PC-3 (cell line): ENCODE results near the gene TCF12. TPM values are rescaled to one million over a fixed set of nuclear protein-coding genes. Genes with fewer than 3 reads are reported as not detected.

Experiments used
- ATAC-seq: fragments of 200-7000 bp; cut with Tn5 transposase; 2 replicates; pipeline ENCODE4 v1.9.1; 2020; ENCODE audit warnings: mild to moderate bottlenecking, moderate library complexity
- BruUV-seq: library from RNA; stranded (reverse); fragments of 400-500 nt; replicated peaks from 2 replicates; lab custom pipeline; 2021; lab: Mats Ljungman, UMichigan
- CTCF ChIA-PET: fragments of 300-600 bp; sonication (Branson Sonifier 250); formaldehyde crosslinking; loops from one replicate; lab custom pipeline; 2022; ENCODE audit warnings: antibody characterized with exemption; lab: Charles Lee
- POLR2A ChIA-PET: fragments of 300-600 bp; sonication (Branson Sonifier 250); formaldehyde crosslinking; loops from one replicate; lab custom pipeline; 2022; ENCODE audit warnings: antibody characterized with exemption; ENCODE audit not compliant: unreplicated experiment; lab: Charles Lee
- DNase-seq: peaks from one replicate; pipeline ENCODE4 v3.0.0-alpha.2; 2015
- H2AFZ ChIP-seq: fragments of 300-600 bp; sonication (generic); 2 replicates; pipeline ENCODE4 v1.6.0; 2016; ENCODE audit warnings: antibody characterized with exemption, low read length
- H3F3A ChIP-seq: fragments of 300-600 bp; sonication (generic); one replicate; pipeline ENCODE4 v1.6.0; 2017; ENCODE audit warnings: antibody characterized with exemption, low read length, control low read depth, mild to moderate bottlenecking; ENCODE audit not compliant: unreplicated experiment
- H3K27ac ChIP-seq: fragments of 300-600 bp; sonication (generic); 2 replicates; pipeline ENCODE4 v1.5.1; 2016; ENCODE audit warnings: mild to moderate bottlenecking, low read length
- H3K27me3 ChIP-seq: fragments of 300-600 bp; sonication (generic); 2 replicates; pipeline ENCODE4 v1.6.1; 2016; ENCODE audit warnings: low read length, mixed read lengths
- H3K36me3 ChIP-seq: fragments of 300-600 bp; sonication (generic); 2 replicates; pipeline ENCODE4 v1.6.1; 2016; ENCODE audit warnings: low read depth, mixed run types, low read length, mixed read lengths
- H3K4me1 ChIP-seq: fragments of 300-600 bp; sonication (generic); 2 replicates; pipeline ENCODE4 v1.5.1; 2016; ENCODE audit warnings: low read length; ENCODE audit not compliant: insufficient read depth
- H3K4me2 ChIP-seq: fragments of 300-600 bp; sonication (generic); 2 replicates; pipeline ENCODE4 v1.6.0; 2016; ENCODE audit warnings: low read length
- H3K4me3 ChIP-seq: fragments of 300-600 bp; sonication (generic); 2 replicates; pipeline ENCODE4 v1.5.1; 2016; ENCODE audit warnings: mild to moderate bottlenecking, low read length, mixed read lengths
- H3K79me2 ChIP-seq: fragments of 300-600 bp; sonication (generic); 2 replicates; pipeline ENCODE4 v1.6.1; 2017; ENCODE audit warnings: low read length, mixed read lengths
- H3K9ac ChIP-seq: fragments of 300-600 bp; sonication (generic); 2 replicates; pipeline ENCODE4 v1.6.0; 2016; ENCODE audit warnings: mild to moderate bottlenecking, low read length
- H3K9me2 ChIP-seq: fragments of 300-600 bp; sonication (generic); replicated peaks from 2 replicates; pipeline ENCODE4 v1.6.1; 2016; ENCODE audit warnings: mixed run types, low read length, mixed read lengths
- H3K9me3 ChIP-seq: fragments of 300-600 bp; sonication (generic); 2 replicates; pipeline ENCODE4 v1.6.1; 2016; ENCODE audit warnings: low read length, mixed read lengths
- H4K20me1 ChIP-seq: fragments of 300-600 bp; sonication (generic); 2 replicates; pipeline ENCODE4 v1.6.1; 2016; ENCODE audit warnings: low read length, mixed read lengths
- EZH2 ChIP-seq: fragments of 300-600 bp; sonication (generic); IDR thresholded peaks from one replicate; pipeline ENCODE4 v1.6.1; 2017; ENCODE audit warnings: antibody characterized with exemption, mild to moderate bottlenecking, low read length; ENCODE audit not compliant: unreplicated experiment
- EZH2phosphoT487 ChIP-seq: fragments of 300-600 bp; sonication (generic); IDR thresholded peaks from 2 replicates; pipeline ENCODE4 v1.6.1; 2018; ENCODE audit warnings: mild to moderate bottlenecking, antibody characterized with exemption, low read length, borderline replicate concordance
- intact Hi-C: fragments of 100-400 bp; cut with micrococcal nuclease; formaldehyde crosslinking; loops from 2 replicates; pipeline ENCODE4 v1.9.0; 2023
- total RNA-seq: library from RNA; depleted of rRNA; stranded (reverse); fragments of >200 nt; gene quantifications from 2 replicates; pipeline ENCODE4 v1.2.3, GENCODE V29; 2014
- TF ChIP-seq, protein P1 (sequence below): fragments of 300-600 bp; sonication (generic); conservative IDR thresholded peaks from 2 replicates; pipeline ENCODE4 v1.5.1; 2017; ENCODE audit warnings: antibody characterized with exemption, low read depth, mild to moderate bottlenecking, low read length

The TCF12 gene
- total RNA-seq, 1 experiment from 2014 or later: 103 TPM

DNA sequence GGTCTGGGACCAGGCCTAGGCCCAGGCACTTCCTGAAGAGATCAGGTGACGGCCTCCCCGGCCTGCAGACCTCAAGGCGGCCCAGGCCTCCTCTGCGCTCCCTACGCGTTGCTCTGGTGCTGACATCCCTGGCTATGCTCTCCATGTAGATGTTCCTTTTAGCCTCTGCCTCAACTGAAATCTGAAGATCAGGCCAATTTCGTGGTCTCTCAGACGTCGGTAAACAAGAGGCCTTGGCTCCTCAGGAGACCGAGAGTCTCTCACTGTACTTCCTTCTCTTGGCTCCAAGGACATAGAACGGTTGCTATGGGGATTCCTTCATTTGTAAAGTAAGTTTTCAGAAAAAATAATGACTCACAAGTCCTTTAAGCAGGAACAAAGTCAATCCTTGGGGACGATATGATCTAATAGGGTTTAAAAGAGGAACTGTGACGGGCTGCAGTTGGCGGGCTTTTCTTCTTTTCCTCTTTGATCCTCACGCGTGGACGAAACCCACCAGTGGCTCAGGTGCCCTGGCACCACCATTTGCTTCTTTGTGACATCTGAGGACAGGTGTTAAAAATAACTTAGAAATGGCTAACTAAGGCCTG is 402.3 kb downstream of the TCF12 start:
- H3K27ac ChIP-seq: no peak overlapping the region
- ATAC-seq: no peak
- H3K4me3 ChIP-seq: no peak overlapping the region
- no peak overlapping the region for H3K9ac ChIP-seq
- H3K27me3 ChIP-seq: no peaks in the 10 kb centered on the region
- DNase-seq: no peak
- ChIA-PET POLR2A (no interaction called here), CTCF (no interaction called here)
- no peaks in the 10 kb centered on the region for H3F3A ChIP-seq
- H3K79me2 ChIP-seq: no peaks in the 10 kb centered on the region
- no peaks in the 10 kb centered on the region for H3K9me3 ChIP-seq
- TF ChIP-seq EZH2 (no peak), EZH2phosphoT487 (no peak)
- TF ChIP-seq, protein P1, sequence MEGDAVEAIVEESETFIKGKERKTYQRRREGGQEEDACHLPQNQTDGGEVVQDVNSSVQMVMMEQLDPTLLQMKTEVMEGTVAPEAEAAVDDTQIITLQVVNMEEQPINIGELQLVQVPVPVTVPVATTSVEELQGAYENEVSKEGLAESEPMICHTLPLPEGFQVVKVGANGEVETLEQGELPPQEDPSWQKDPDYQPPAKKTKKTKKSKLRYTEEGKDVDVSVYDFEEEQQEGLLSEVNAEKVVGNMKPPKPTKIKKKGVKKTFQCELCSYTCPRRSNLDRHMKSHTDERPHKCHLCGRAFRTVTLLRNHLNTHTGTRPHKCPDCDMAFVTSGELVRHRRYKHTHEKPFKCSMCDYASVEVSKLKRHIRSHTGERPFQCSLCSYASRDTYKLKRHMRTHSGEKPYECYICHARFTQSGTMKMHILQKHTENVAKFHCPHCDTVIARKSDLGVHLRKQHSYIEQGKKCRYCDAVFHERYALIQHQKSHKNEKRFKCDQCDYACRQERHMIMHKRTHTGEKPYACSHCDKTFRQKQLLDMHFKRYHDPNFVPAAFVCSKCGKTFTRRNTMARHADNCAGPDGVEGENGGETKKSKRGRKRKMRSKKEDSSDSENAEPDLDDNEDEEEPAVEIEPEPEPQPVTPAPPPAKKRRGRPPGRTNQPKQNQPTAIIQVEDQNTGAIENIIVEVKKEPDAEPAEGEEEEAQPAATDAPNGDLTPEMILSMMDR: no peak
- no peak overlapping the region for H2AFZ ChIP-seq
- intact Hi-C loops: no loop called here
- H3K36me3 ChIP-seq: no peaks in the 10 kb centered on the region
- no peaks in the 10 kb centered on the region for H3K9me2 ChIP-seq
- no peak overlapping the region for H3K4me2 ChIP-seq
- no TSS peak for BruUV-seq
- peaks cover 9% of the 10 kb centered on the region for H3K4me1 ChIP-seq
- H4K20me1 ChIP-seq: no peaks in the 10 kb centered on the region

DNA sequence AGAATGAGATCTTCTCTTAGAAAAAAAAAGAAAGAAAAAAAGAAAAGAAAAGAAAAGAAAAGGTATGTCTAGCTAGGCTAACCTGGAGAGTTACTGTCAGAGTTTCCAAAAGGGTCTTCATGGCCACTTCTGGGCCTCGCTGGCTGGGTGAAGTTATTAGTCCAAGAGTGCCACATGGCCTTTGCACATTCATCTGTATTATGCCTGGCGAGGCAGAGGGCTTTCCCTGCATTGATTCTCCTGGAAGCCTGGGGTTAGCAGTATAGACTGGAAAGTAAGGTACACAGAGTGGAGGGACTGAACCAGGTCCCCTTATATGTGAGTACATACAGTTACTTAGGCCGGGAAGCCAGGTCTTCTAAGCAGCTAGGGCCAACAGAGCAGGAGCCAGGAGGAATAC is 403.0 kb downstream of the TCF12 start:
- no peak overlapping the region for H3K9ac ChIP-seq
- CTCF ChIA-PET: no interaction called here
- no peak for TF ChIP-seq EZH2
- no peak overlapping the region for H2AFZ ChIP-seq
- H3K27me3 ChIP-seq: no peaks in the 10 kb centered on the region
- no peaks in the 10 kb centered on the region for H3K79me2 ChIP-seq
- H3F3A ChIP-seq: no peaks in the 10 kb centered on the region
- no peaks in the 10 kb centered on the region for H3K36me3 ChIP-seq
- POLR2A ChIA-PET: no interaction called here
- no peaks in the 10 kb centered on the region for H4K20me1 ChIP-seq
- H3K9me3 ChIP-seq: no peaks in the 10 kb centered on the region
- DNase-seq: no peak
- H3K4me1 ChIP-seq: peaks cover 9% of the 10 kb centered on the region
- ATAC-seq: no peak
- H3K4me3 ChIP-seq: no peak overlapping the region
- H3K27ac ChIP-seq: no peak overlapping the region
- no TSS peak for BruUV-seq
- no peaks in the 10 kb centered on the region for H3K9me2 ChIP-seq
- H3K4me2 ChIP-seq: no peak overlapping the region
- intact Hi-C loops: no loop called here

DNA sequence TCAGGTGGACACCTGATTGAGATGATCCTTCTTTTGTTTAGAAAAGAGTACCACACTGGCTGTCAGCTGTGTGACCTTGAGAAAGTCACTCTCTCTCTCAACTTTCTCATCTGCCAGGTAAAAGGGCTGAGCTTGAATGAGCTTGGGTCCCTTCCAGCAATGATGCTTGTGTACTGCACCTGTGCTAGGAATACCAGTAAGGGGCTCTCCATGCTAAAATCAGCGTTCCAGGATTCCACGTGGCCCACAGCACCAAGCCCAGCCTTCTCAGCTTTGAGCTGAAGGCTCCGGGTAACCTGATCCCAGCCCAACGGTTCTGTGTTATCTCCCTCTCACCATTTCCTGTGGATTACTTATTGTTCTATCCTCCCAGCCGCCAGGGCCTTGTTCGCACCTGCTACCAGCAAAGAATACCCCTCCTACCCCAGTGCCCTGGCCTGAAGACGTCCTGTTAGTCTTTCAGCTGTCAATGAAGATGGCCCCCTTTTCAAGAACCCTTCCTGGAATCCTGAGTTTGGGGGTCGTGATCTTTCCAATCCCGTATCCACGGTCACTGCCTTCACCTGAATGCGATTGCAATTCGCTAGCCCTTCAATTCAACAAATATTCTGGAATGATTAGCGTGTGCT is 403.6 kb downstream of the TCF12 start:
- Histone ChIP-seq H4K20me1 (no peaks in the 10 kb centered on the region), H3K9me2 (no peaks in the 10 kb centered on the region), H3K9ac (no peak overlapping the region), H3K4me2 (no peak overlapping the region), H3K36me3 (no peaks in the 10 kb centered on the region), H3K79me2 (no peaks in the 10 kb centered on the region), H3K4me1 (peaks cover 9% of the 10 kb centered on the region), H3K9me3 (no peaks in the 10 kb centered on the region), H3K27ac (no peak overlapping the region), H3F3A (no peaks in the 10 kb centered on the region), H3K4me3 (no peak overlapping the region), H3K27me3 (no peaks in the 10 kb centered on the region), H2AFZ (no peak overlapping the region)
- ChIA-PET POLR2A (no interaction called here), CTCF (no interaction called here)
- BruUV-seq: no TSS peak
- TF ChIP-seq EZH2phosphoT487 (no peak), EZH2 (no peak)
- TF ChIP-seq, protein P1: no peak
- DNase-seq (no peak), ATAC-seq (no peak)
- intact Hi-C loops: no loop called here
